Spleen (tissue), 11 donors: ENCODE measurements around the gene RHBDL2. TPM values are rescaled to one million over a fixed set of nuclear protein-coding genes. Genes with fewer than 3 reads are reported as not detected.

Experiments used
- DNase-seq: peaks from one replicate; pipeline ENCODE4 v3.0.0-alpha.2; 2020
- H3K27ac ChIP-seq, 8 donors: fragments of 200-600 bp; sonication (generic) in 7 of 8; 1 replicate in 4 of 8; 2 replicates in 4 of 8; pipeline versions ENCODE4 v1.5.0 to v1.8.0; 2016 to 2021; ENCODE audit warnings: inconsistent platforms in 4 of 8, mild to moderate bottlenecking in 4 of 8, moderate library complexity in 1 of 8
- H3K27me3 ChIP-seq, 7 donors: fragments of 200-600 bp; sonication (generic) in 6 of 7; replicated peaks in 1 of 7; 1 replicate in 4 of 7; 2 replicates in 3 of 7; pipeline versions ENCODE4 v1.5.0 to v1.8.0; 2016 to 2021; ENCODE audit warnings: inconsistent platforms in 3 of 7, mild to moderate bottlenecking in 1 of 7
- H3K36me3 ChIP-seq, 6 donors: fragments of 200-600 bp; sonication (generic) in 5 of 6; 1 replicate in 4 of 6; 2 replicates in 2 of 6; pipeline versions ENCODE4 v1.5.0 to v1.8.0; 2016 to 2021; ENCODE audit warnings: inconsistent platforms in 2 of 6
- H3K4me1 ChIP-seq, 6 donors: fragments of 200-600 bp; sonication (generic) in 5 of 6; 1 replicate in 3 of 6; 2 replicates in 3 of 6; pipeline versions ENCODE4 v1.5.0 to v1.8.0; 2016 to 2021; ENCODE audit warnings: inconsistent platforms in 3 of 6
- H3K4me3 ChIP-seq, 8 donors: fragments of 200-600 bp; sonication (generic) in 7 of 8; 1 replicate in 4 of 8; 2 replicates in 4 of 8; pipeline versions ENCODE4 v1.5.0 to v1.8.0; 2016 to 2021; ENCODE audit warnings: inconsistent platforms in 4 of 8, mild to moderate bottlenecking in 4 of 8, moderate library complexity in 2 of 8
- H3K9me3 ChIP-seq, 8 donors: fragments of 200-600 bp; sonication (generic) in 7 of 8; 1 replicate in 4 of 8; 2 replicates in 4 of 8; pipeline versions ENCODE4 v1.5.0 to v1.8.0; 2016 to 2021; ENCODE audit warnings: inconsistent platforms in 4 of 8
- CTCF ChIP-seq, 11 experiments: fragments of 200-600 bp in 7 of 11; fragments of 450-650 bp in 4 of 11; sonication (generic) in 4 of 11; IDR thresholded peaks in 8 of 11; conservative IDR thresholded peaks in 3 of 11; 1 replicate in 7 of 11; 2 replicates in 4 of 11; pipeline versions ENCODE4 v1.4.0 to v1.8.0; 2016 to 2021; ENCODE audit warnings: antibody characterized with exemption in 11 of 11, inconsistent platforms in 4 of 11, mild to moderate bottlenecking in 1 of 11
- POLR2A ChIP-seq, 3 donors: fragments of 450-650 bp; IDR thresholded peaks; one replicate each; pipeline ENCODE4 v1.5.1; 2017; ENCODE audit warnings: antibody characterized with exemption in 3 of 3, mild to moderate bottlenecking in 1 of 3
- POLR2AphosphoS5 ChIP-seq, 3 donors: sonication (generic); formaldehyde crosslinking; IDR thresholded peaks; one replicate each; pipeline ENCODE4 v1.5.1; 2017; ENCODE audit warnings: antibody characterized with exemption in 3 of 3
- WGBS, 5 donors: extraction: QIAGEN DNeasy Blood & Tissue Kit in 3 of 5; methylation state at CpG; one replicate each; pipeline versions ENCODE4 v1.1.5 to v1.1.7; 2013 to 2018; 5-methylcytosine and 5-hydroxymethylcytosine counted together
- intact Hi-C: fragments of 100-400 bp; cut with DNase I; formaldehyde crosslinking; loops from one replicate; pipeline ENCODE4 v1.15.0; 2023; ENCODE audit warnings: low total_unique reads
- polyA plus RNA-seq, 3 donors: library from polyadenylated mRNA; stranded (reverse); fragments of 200-250 nt; gene quantifications; one replicate each; pipeline ENCODE4 v1.2.1, GENCODE V29; 2013
- total RNA-seq, 7 donors: library from RNA; depleted of rRNA in 3 of 7; stranded (reverse); fragments of >200 nt in 3 of 7; fragmentation: NEBNext Ultra II Directional in 4 of 7; extraction: Animal tissue kit (Norgen Biotek cat#: 25700) in 4 of 7; gene quantifications; one replicate each; pipeline versions ENCODE4 v1.1.0 to v1.2.1, GENCODE V29; 2016 to 2021
- donor health status: healthy with polysubstance abuse.
- donor health status: DM: no; HTN: no; CAD: no; lungs with moderate emphysema.
- donor health status: DM: no; HTN: no; CAD: no.
- donor health status: Bipolar disorder and iron deficiency.
- donor health status: healthy.
- donor health status: DM: no; HTN: no; CAD: no.
- donor health status: DM: yes; HTN: yes; CAD: no.

RHBDL2 gene
- total and polyA plus RNA-seq, 10 donors, result 0.07 to 1.9 (median 0.32) TPM; not detected in 4

- DNase-seq, result no peak
- TF ChIP-seq POLR2AphosphoS5 (IDR thresholded peaks at IDR 0.05) (no peak), CTCF (IDR thresholded peaks at IDR 0.05 in 8 of 11, conservative IDR thresholded peaks at IDR 0.05 in 3 of 11) (no peak), POLR2A (IDR thresholded peaks at IDR 0.05) (no peak)
- no peaks in the 10 kb centered on the region for H3K36me3 ChIP-seq
- 78 to 90% (median 83%) methylated on average over 8 of the region's 8 CpGs for WGBS, 5 donors
- H3K4me1 ChIP-seq, result no peaks in the 10 kb centered on the region
- no peak overlapping the region for H3K27ac ChIP-seq
- no peaks in the 10 kb centered on the region for H3K27me3 ChIP-seq
- intact Hi-C loops, result no loop called here
- no peak overlapping the region for H3K4me3 ChIP-seq
- H3K9me3 ChIP-seq, result no peaks in the 10 kb centered on the region
These were observed 12.6 kb downstream of the RHBDL2 start for GRCh38 chr1:38929054-38929453.

- TF ChIP-seq POLR2AphosphoS5 (IDR thresholded peaks at IDR 0.05) (no peak), POLR2A (IDR thresholded peaks at IDR 0.05) (no peak), CTCF (IDR thresholded peaks at IDR 0.05 in 8 of 11, conservative IDR thresholded peaks at IDR 0.05 in 3 of 11) (no peak)
- 89 to 96% (median 91%) methylated on average over 3 of the region's 3 CpGs for WGBS, 5 donors
- intact Hi-C loops, result no loop called here
- no peak for DNase-seq
- Histone ChIP-seq H3K27me3 (no peaks in the 10 kb centered on the region), H3K9me3 (no peaks in the 10 kb centered on the region), H3K27ac (no peak overlapping the region), H3K4me1 (no peaks in the 10 kb centered on the region), H3K36me3 (no peaks in the 10 kb centered on the region), H3K4me3 (no peak overlapping the region)
These were observed 15.5 kb downstream of the RHBDL2 start for GRCh38 chr1:38926091-38926490.

GRCh38 chr1:38925391-38925790 lies 16.2 kb downstream of the RHBDL2 start:
- 83 to 100% (median 97%) methylated on average over 2 of the region's 2 CpGs for WGBS, 5 donors
- H3K9me3 ChIP-seq, result no peaks in the 10 kb centered on the region
- intact Hi-C loops, result no loop called here
- TF ChIP-seq POLR2A (IDR thresholded peaks at IDR 0.05) (no peak), CTCF (IDR thresholded peaks at IDR 0.05 in 8 of 11, conservative IDR thresholded peaks at IDR 0.05 in 3 of 11) (no peak), POLR2AphosphoS5 (IDR thresholded peaks at IDR 0.05) (no peak)
- H3K4me3 ChIP-seq, result no peak overlapping the region
- H3K36me3 ChIP-seq, result no peaks in the 10 kb centered on the region
- no peaks in the 10 kb centered on the region for H3K4me1 ChIP-seq
- no peak overlapping the region for H3K27ac ChIP-seq
- no peaks in the 10 kb centered on the region for H3K27me3 ChIP-seq
- no peak for DNase-seq

- WGBS, 5 donors, result 66 to 84% (median 77%) methylated on average over 3 of the region's 3 CpGs
These were observed 18.0 kb downstream of the RHBDL2 start for GRCh38 chr1:38923607-38924006.

More at GRCh38 chr1:38923607-38924006, 18.0 kb downstream of the RHBDL2 start:
- intact Hi-C loops, result no loop called here
- no peaks in the 10 kb centered on the region for H3K27me3 ChIP-seq
- no peaks in the 10 kb centered on the region for H3K9me3 ChIP-seq
- TF ChIP-seq POLR2AphosphoS5 (IDR thresholded peaks at IDR 0.05) (no peak), CTCF (IDR thresholded peaks at IDR 0.05 in 8 of 11, conservative IDR thresholded peaks at IDR 0.05 in 3 of 11) (no peak), POLR2A (IDR thresholded peaks at IDR 0.05) (no peak)
- H3K4me1 ChIP-seq, result no peaks in the 10 kb centered on the region
- no peaks in the 10 kb centered on the region for H3K36me3 ChIP-seq
- H3K27ac ChIP-seq, result no peak overlapping the region
- H3K4me3 ChIP-seq, result no peak overlapping the region
- no peak for DNase-seq
